SJSA1 (cell line): ENCODE results near the gene XPO4. TPM values are rescaled to one million over a fixed set of nuclear protein-coding genes. Genes with fewer than 3 reads are reported as not detected.
"Not testable (repeated sequence)": the region's sequence is repeated elsewhere in the genome, so short reads cannot be mapped to it uniquely, and the experiment has no call there.

ENCODE experiments used
- DNase-seq, 2 experiments: peaks; one replicate each; pipeline ENCODE4 v3.0.0-alpha.2; 2015 to 2020; ENCODE audit warnings: low spot score in 2 of 2, low read depth in 1 of 2
- H3K27ac ChIP-seq: fragments of 250-450 bp; sonication (Bioruptor Pico); 2 replicates; pipeline ENCODE4 v1.5.1; 2020; ENCODE audit warnings: mild to moderate bottlenecking, moderate library complexity
- H3K27me3 ChIP-seq: fragments of 250-450 bp; sonication (Bioruptor Pico); replicated peaks from 2 replicates; pipeline ENCODE4 v1.5.1; 2020; ENCODE audit warnings: mild to moderate bottlenecking, moderate library complexity
- H3K36me3 ChIP-seq: fragments of 250-450 bp; sonication (Bioruptor Pico); 2 replicates; pipeline ENCODE4 v1.5.1; 2020; ENCODE audit warnings: mild to moderate bottlenecking
- H3K4me1 ChIP-seq: fragments of 250-450 bp; sonication (Bioruptor Pico); replicated peaks from 2 replicates; pipeline ENCODE4 v1.6.1; 2021; ENCODE audit warnings: mild to moderate bottlenecking
- H3K4me3 ChIP-seq: fragments of 250-450 bp; sonication (Bioruptor Pico); 2 replicates; pipeline ENCODE4 v1.5.1; 2020; ENCODE audit warnings: mild to moderate bottlenecking
- H3K9me3 ChIP-seq: fragments of 250-450 bp; sonication (Bioruptor Pico); replicated peaks from 2 replicates; pipeline ENCODE4 v1.5.1; 2020; ENCODE audit warnings: mild to moderate bottlenecking
- total RNA-seq: library from RNA; depleted of rRNA; stranded (reverse); fragments of >200 nt; shearing (Covaris generic); gene quantifications from 2 replicates; pipeline ENCODE4 v1.2.3, GENCODE V29; 2014

The XPO4 gene
- total RNA-seq, 1 experiment from 2014 or later, result 20.1 TPM

GRCh38 chr13:20870829-20871228 is 31.7 kb downstream of the XPO4 start:
- H3K27ac ChIP-seq, result no peak overlapping the region
- H3K36me3 ChIP-seq, result no peaks in the 10 kb centered on the region
- H3K4me1 ChIP-seq, result no peaks in the 10 kb centered on the region
- no peak overlapping the region for H3K4me3 ChIP-seq
- DNase-seq, result no peak
- no peaks in the 10 kb centered on the region for H3K27me3 ChIP-seq
- H3K9me3 ChIP-seq, result no peaks in the 10 kb centered on the region

GRCh38 chr13:20869540-20869939 is 33.0 kb downstream of the XPO4 start:
- DNase-seq, result no peak
- Histone ChIP-seq H3K27me3 (no peaks in the 10 kb centered on the region), H3K4me3 (no peak overlapping the region), H3K27ac (no peak overlapping the region), H3K36me3 (no peaks in the 10 kb centered on the region), H3K4me1 (no peaks in the 10 kb centered on the region), H3K9me3 (no peaks in the 10 kb centered on the region)

GRCh38 chr13:20867408-20867807 is 35.1 kb downstream of the XPO4 start:
- H3K4me3 ChIP-seq, result no peak overlapping the region
- DNase-seq, result no peak
- no peaks in the 10 kb centered on the region for H3K4me1 ChIP-seq
- no peak overlapping the region for H3K27ac ChIP-seq
- no peaks in the 10 kb centered on the region for H3K27me3 ChIP-seq
- 0 out of 2 replicates have a peak, but pooled peaks cover 1% of the 10 kb centered on the region for H3K36me3 ChIP-seq
- H3K9me3 ChIP-seq, result no peaks in the 10 kb centered on the region

- H3K27ac ChIP-seq, H3K4me1 ChIP-seq, H3K4me3 ChIP-seq, H3K36me3 ChIP-seq, DNase-seq, H3K9me3 ChIP-seq, H3K27me3 ChIP-seq: not testable (repeated sequence)
These were observed 40.9 kb downstream of the XPO4 start for GRCh38 chr13:20861666-20862065.

GRCh38 chr13:20860844-20861243 is 41.7 kb downstream of the XPO4 start:
- Histone ChIP-seq H3K4me3 (no peak overlapping the region), H3K27me3 (no peaks in the 10 kb centered on the region), H3K27ac (no peak overlapping the region), H3K9me3 (no peaks in the 10 kb centered on the region), H3K4me1 (no peaks in the 10 kb centered on the region), H3K36me3 (0 out of 2 replicates have a peak, but pooled peaks cover 2% of the 10 kb centered on the region)
- no peak for DNase-seq

- Histone ChIP-seq H3K4me3 (no peak overlapping the region), H3K27ac (no peak overlapping the region), H3K27me3 (no peaks in the 10 kb centered on the region), H3K9me3 (no peaks in the 10 kb centered on the region), H3K36me3 (no peaks in the 10 kb centered on the region; the same call in 1 of the 2 replicates), H3K4me1 (no peaks in the 10 kb centered on the region)
- DNase-seq, result no peak
These were observed 45.9 kb downstream of the XPO4 start for GRCh38 chr13:20856650-20857049.

- Histone ChIP-seq H3K9me3 (no peaks in the 10 kb centered on the region), H3K27me3 (no peaks in the 10 kb centered on the region), H3K4me1 (no peaks in the 10 kb centered on the region), H3K27ac (no peak overlapping the region), H3K36me3 (no peaks in the 10 kb centered on the region; the same call in 1 of the 2 replicates), H3K4me3 (no peak overlapping the region)
- DNase-seq, result no peak
These were observed 50.6 kb downstream of the XPO4 start for GRCh38 chr13:20851844-20852402.

- no peak for DNase-seq
- H3K4me3 ChIP-seq, result no peak overlapping the region
- H3K4me1 ChIP-seq, result 0 out of 2 replicates have a peak, but pooled peaks cover 3% of the 10 kb centered on the region
- no peaks in the 10 kb centered on the region for H3K27me3 ChIP-seq
- no peak overlapping the region for H3K27ac ChIP-seq
- H3K9me3 ChIP-seq, result no peaks in the 10 kb centered on the region
- no peaks in the 10 kb centered on the region; the same call in 1 of the 2 replicates for H3K36me3 ChIP-seq
These were observed 53.6 kb downstream of the XPO4 start for GRCh38 chr13:20848944-20849343.

- Histone ChIP-seq H3K4me3 (no peak overlapping the region), H3K27me3 (no peaks in the 10 kb centered on the region), H3K27ac (no peak overlapping the region), H3K36me3 (no peaks in the 10 kb centered on the region), H3K9me3 (no peaks in the 10 kb centered on the region), H3K4me1 (0 out of 2 replicates have a peak, but pooled peaks cover 3% of the 10 kb centered on the region)
- no peak for DNase-seq
These were observed 54.3 kb downstream of the XPO4 start for GRCh38 chr13:20848203-20848602.

GRCh38 chr13:20847296-20847695 is 55.2 kb downstream of the XPO4 start:
- Histone ChIP-seq H3K4me1 (0 out of 2 replicates have a peak, but pooled peaks cover 3% of the 10 kb centered on the region), H3K27ac (no peak overlapping the region), H3K36me3 (no peaks in the 10 kb centered on the region), H3K4me3 (no peak overlapping the region), H3K27me3 (no peaks in the 10 kb centered on the region), H3K9me3 (no peaks in the 10 kb centered on the region)
- no peak for DNase-seq

- no peak for DNase-seq
- peaks cover 5% of the 10 kb centered on the region for H3K36me3 ChIP-seq
- no peaks in the 10 kb centered on the region for H3K27me3 ChIP-seq
- no peak overlapping the region for H3K27ac ChIP-seq
- H3K4me1 ChIP-seq, result 0 out of 2 replicates have a peak, but pooled peaks cover 3% of the 10 kb centered on the region
- no peaks in the 10 kb centered on the region for H3K9me3 ChIP-seq
- H3K4me3 ChIP-seq, result no peak overlapping the region
These were observed 59.4 kb downstream of the XPO4 start for GRCh38 chr13:20843166-20843565.

- no peak overlapping the region for H3K27ac ChIP-seq
- H3K9me3 ChIP-seq, result no peaks in the 10 kb centered on the region
- no peak for DNase-seq
- H3K4me1 ChIP-seq, result 0 out of 2 replicates have a peak, but pooled peaks cover 3% of the 10 kb centered on the region
- H3K36me3 ChIP-seq, result peaks cover 18% of the 10 kb centered on the region
- no peaks in the 10 kb centered on the region for H3K27me3 ChIP-seq
- H3K4me3 ChIP-seq, result no peak overlapping the region
These were observed 62.0 kb downstream of the XPO4 start for GRCh38 chr13:20840568-20840967.

GRCh38 chr13:20833900-20834679 is 68.5 kb downstream of the XPO4 start:
- no peak overlapping the region for H3K4me3 ChIP-seq

GRCh38 chr13:20832861-20833260 is 69.7 kb downstream of the XPO4 start:
- H3K4me3 ChIP-seq, result no peak overlapping the region
- H3K27me3 ChIP-seq, result no peaks in the 10 kb centered on the region
- DNase-seq, result no peak
- H3K27ac ChIP-seq, result no peak overlapping the region
- peaks cover 17% of the 10 kb centered on the region for H3K36me3 ChIP-seq
- H3K4me1 ChIP-seq, result peaks cover 6% of the 10 kb centered on the region
- H3K9me3 ChIP-seq, result no peaks in the 10 kb centered on the region

More at GRCh38 chr13:20833900-20834679, 68.5 kb downstream of the XPO4 start:
- no peaks in the 10 kb centered on the region for H3K27me3 ChIP-seq
- peaks cover 18% of the 10 kb centered on the region for H3K36me3 ChIP-seq
- H3K27ac ChIP-seq, result no peak overlapping the region
- DNase-seq, result no peak
- no peaks in the 10 kb centered on the region for H3K9me3 ChIP-seq
- H3K4me1 ChIP-seq, result no peaks in the 10 kb centered on the region
